ENCODE measurements around the gene NRXN3.

NRXN3 gene

GRCh38 chr14:78788467-78789360, 618.5 kb downstream of the NRXN3 start:
- H3K4me3 ChIP-seq (ENCODE audit: low read depth, low read length): no peak overlapping the region
- TF ChIP-seq, protein P1, sequence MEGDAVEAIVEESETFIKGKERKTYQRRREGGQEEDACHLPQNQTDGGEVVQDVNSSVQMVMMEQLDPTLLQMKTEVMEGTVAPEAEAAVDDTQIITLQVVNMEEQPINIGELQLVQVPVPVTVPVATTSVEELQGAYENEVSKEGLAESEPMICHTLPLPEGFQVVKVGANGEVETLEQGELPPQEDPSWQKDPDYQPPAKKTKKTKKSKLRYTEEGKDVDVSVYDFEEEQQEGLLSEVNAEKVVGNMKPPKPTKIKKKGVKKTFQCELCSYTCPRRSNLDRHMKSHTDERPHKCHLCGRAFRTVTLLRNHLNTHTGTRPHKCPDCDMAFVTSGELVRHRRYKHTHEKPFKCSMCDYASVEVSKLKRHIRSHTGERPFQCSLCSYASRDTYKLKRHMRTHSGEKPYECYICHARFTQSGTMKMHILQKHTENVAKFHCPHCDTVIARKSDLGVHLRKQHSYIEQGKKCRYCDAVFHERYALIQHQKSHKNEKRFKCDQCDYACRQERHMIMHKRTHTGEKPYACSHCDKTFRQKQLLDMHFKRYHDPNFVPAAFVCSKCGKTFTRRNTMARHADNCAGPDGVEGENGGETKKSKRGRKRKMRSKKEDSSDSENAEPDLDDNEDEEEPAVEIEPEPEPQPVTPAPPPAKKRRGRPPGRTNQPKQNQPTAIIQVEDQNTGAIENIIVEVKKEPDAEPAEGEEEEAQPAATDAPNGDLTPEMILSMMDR (IDR thresholded peaks at IDR 0.05; ENCODE audit: borderline replicate concordance, insufficient read depth, low read depth, low read length): no peak

GRCh38 chr14:78790271-78790670, 620.1 kb downstream of the NRXN3 start:
- TF ChIP-seq, protein P1 (IDR thresholded peaks at IDR 0.05; ENCODE audit: borderline replicate concordance, insufficient read depth, low read depth, low read length): no peak
- no peak overlapping the region for H3K4me3 ChIP-seq (ENCODE audit: low read depth, low read length)

DNA sequence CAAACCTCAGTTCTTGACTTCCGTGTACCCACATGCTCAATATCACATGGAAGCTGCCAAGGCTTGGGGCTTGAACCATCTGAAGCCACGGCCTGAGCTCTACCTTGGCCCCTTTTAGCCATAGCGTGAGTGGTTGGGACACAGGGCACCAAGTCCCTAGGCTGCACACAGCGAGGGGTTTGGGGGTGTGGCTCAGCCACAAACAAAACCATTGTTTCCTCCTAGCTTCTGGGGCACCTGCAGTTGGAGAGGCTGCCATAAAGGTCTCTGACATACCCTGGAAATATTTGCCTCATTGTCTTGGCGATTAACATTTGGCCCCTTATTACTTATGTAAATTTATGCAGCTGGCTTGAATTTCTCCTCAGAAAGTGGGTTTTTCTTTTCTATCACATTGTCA, 628.6 kb downstream of the NRXN3 start:
- H3K4me3 ChIP-seq (ENCODE audit: low read depth, low read length): no peak overlapping the region
- TF ChIP-seq, protein P1 (IDR thresholded peaks at IDR 0.05; ENCODE audit: borderline replicate concordance, insufficient read depth, low read depth, low read length): no peak

DNA sequence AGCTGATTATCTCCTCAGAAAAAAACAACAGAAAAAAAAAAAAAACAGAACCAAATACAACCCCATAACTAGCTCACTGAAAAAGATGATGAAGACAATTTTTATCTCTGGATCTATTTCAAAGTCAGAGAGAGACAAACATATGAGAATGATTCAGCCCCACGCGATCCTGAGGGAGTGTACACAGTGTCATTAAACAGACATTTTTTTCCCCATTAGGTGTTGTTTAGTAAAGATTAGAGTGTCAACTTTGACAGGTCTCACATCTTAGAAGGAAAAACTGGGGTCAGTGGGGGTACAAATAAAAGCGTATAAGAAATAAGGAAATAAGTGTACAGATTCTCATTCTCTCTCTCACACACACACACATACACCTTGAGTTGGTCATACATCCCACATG, 635.4 kb downstream of the NRXN3 start:
- TF ChIP-seq, protein P1 (IDR thresholded peaks at IDR 0.05; ENCODE audit: borderline replicate concordance, insufficient read depth, low read depth, low read length): no peak

GRCh38 chr14:78823035-78823434, 652.9 kb downstream of the NRXN3 start:
- TF ChIP-seq, protein P1 (IDR thresholded peaks at IDR 0.05; ENCODE audit: borderline replicate concordance, insufficient read depth, low read depth, low read length): no peak

More for the DNA sequence above, 635.4 kb downstream of the NRXN3 start:
- no peak overlapping the region for H3K4me3 ChIP-seq (ENCODE audit: low read depth, low read length)

DNA sequence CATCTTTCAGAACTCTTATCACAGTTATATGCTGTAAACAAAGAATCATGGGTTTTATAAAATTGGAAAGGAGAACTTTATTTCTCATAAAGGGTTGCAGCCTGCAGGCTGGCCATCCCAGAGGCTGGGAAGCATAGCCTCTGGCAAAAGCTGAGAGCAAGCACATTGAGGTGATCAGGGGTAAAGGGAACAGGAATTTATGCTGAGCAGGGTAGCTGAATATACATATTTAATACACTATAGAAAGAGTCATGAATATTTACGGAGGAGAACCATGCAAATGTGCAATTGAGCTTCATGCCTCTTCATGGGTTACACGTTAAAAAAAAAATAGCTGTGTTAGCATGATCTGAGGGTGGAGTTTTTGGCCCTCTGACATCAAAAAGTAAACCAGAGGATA, 653.3 kb downstream of the NRXN3 start:
- TF ChIP-seq, protein P1 (IDR thresholded peaks at IDR 0.05; ENCODE audit: borderline replicate concordance, insufficient read depth, low read depth, low read length): no peak
- H3K4me3 ChIP-seq (ENCODE audit: low read depth, low read length): no peak overlapping the region

More at GRCh38 chr14:78823035-78823434, 652.9 kb downstream of the NRXN3 start:
- no peak overlapping the region for H3K4me3 ChIP-seq (ENCODE audit: low read depth, low read length)

DNA sequence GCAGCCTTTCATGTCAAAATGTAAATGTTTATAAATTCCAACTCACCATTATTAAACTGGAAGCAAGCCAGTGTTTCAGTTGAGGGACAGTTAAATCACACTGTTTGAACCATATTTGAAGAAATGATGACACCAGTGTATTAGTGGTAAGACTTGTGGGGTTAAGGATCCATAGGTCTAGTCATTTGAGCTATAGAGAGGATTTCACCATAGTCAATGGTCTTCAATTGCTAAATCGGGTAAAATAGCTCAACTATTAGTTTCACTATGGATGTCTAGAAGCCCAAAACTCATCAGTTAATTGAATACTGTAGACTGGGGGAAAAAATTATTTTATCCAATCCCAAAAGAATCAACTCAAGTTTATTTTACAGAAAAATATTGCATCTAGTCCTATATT, 659.1 kb downstream of the NRXN3 start:
- H3K4me3 ChIP-seq (ENCODE audit: low read depth, low read length): no peak overlapping the region
- TF ChIP-seq, protein P1 (IDR thresholded peaks at IDR 0.05; ENCODE audit: borderline replicate concordance, insufficient read depth, low read depth, low read length): no peak
